ENCODE results near the gene TBX5. TPM values are rescaled to one million over a fixed set of nuclear protein-coding genes. Genes with fewer than 3 reads are reported as not detected.

TBX5 gene
- total and polyA plus RNA-seq, 9 of the 15 experiments (the other 6 are each of a cell fraction or from before 2014, with no cell fraction given), result not detected

GRCh38 chr12:114414031-114414865, 8.3 kb upstream of the TBX5 start:
- ChIA-PET POLR2A (no interaction called here), CTCF (ENCODE audit: low intra/inter-chr PET ratio) (no interaction called here)
- intact Hi-C loops (cut with micrococcal nuclease), result no loop called here
- Histone ChIP-seq H3K9me1 (ENCODE audit: control insufficient read depth, insufficient read depth, low read length) (no peaks in the 10 kb centered on the region), H4K20me1 (replicated peaks; ENCODE audit: control insufficient read depth, insufficient read depth, low read length) (peaks cover 4% of the 10 kb centered on the region; the same call in 1 of the 2 replicates), H3K4me3 (no peak overlapping the region), H3K27me3 (ENCODE audit: control insufficient read depth in 2 of 2, insufficient read depth in 2 of 2, low read length in 2 of 2) (peaks cover 26 to 75% of the 10 kb centered on the region in 2 experiments), H3K4me2 (ENCODE audit: insufficient read depth, low read length) (no peak overlapping the region), H3K9ac (ENCODE audit: insufficient read depth in 1 of 2, low read depth in 2 of 2, low read length in 2 of 2) (no peak overlapping the region), H2AFZ (ENCODE audit: low read depth, low read length) (no peak overlapping the region), H3K4me1 (replicated peaks in 1 of 2; ENCODE audit: control insufficient read depth in 2 of 2, insufficient read depth in 2 of 2, low read length in 2 of 2) (peaks cover 0 to under 1% of the 10 kb centered on the region in 2 experiments; a peak in 1 of 5 replicates), H3K27ac (ENCODE audit: extremely low read depth, low read depth, low read length) (no peak overlapping the region), H3K36me3 (ENCODE audit: control insufficient read depth, insufficient read depth, low read length) (no peaks in the 10 kb centered on the region), H3K79me2 (ENCODE audit: control insufficient read depth, insufficient read depth, low read length) (no peaks in the 10 kb centered on the region), H3K9me3 (replicated peaks; ENCODE audit: control insufficient read depth, insufficient read depth, low read depth, low read length) (no peaks in the 10 kb centered on the region)
- no peak; the same call in 2 of the 3 replicates for ATAC-seq
- DNase-seq (ENCODE audit: extremely low read depth in 1 of 4, low spot score in 3 of 4), result no peak
- in situ Hi-C loops (cut with MboI), result no loop called here
- no TSS peak for BruUV-seq (replicated peaks)
- TF ChIP-seq POU5F1 (IDR thresholded peaks at IDR 0.05; ENCODE audit: borderline replicate concordance, low read depth, low read length, partially characterized antibody) (no peak), CBFB (CRISPR knock-in tag; IDR thresholded peaks at IDR 0.05) (no peak), SPI1 (IDR thresholded peaks at IDR 0.05; ENCODE audit: borderline replicate concordance, low read depth, low read length) (no peak), ZBED1 (IDR thresholded peaks at IDR 0.05) (no peak), ZNF134 (CRISPR knock-in tag; conservative IDR thresholded peaks at IDR 0.05) (no peak), CEBPG (CRISPR knock-in tag; IDR thresholded peaks at IDR 0.05) (no peak), CEBPG (tag; conservative IDR thresholded peaks at IDR 0.05 in 1 of 2, IDR thresholded peaks at IDR 0.05 in 1 of 2) (no peak), NR2C2 (CRISPR knock-in tag; IDR thresholded peaks at IDR 0.05) (no peak), NR2C2 (tag; IDR thresholded peaks at IDR 0.05) (no peak), CCAR2 (IDR thresholded peaks at IDR 0.05; ENCODE audit: low read depth, low read length) (no peak), TCF7 (IDR thresholded peaks at IDR 0.05; ENCODE audit: borderline replicate concordance) (no peak), ZBTB12 (CRISPR knock-in tag; IDR thresholded peaks at IDR 0.05) (no peak), ZNF655 (CRISPR knock-in tag; IDR thresholded peaks at IDR 0.05) (no peak), MCM5 (IDR thresholded peaks at IDR 0.05; ENCODE audit: low read depth) (no peak), ZNF354B (CRISPR knock-in tag; IDR thresholded peaks at IDR 0.05) (no peak)
- WGBS (ENCODE audit: insufficient coverage, low coverage, missing lambda C conversion rate), result 3% methylated on average over 42 of the region's 48 CpGs
- FAIRE-seq, result no peak
